Natural killer cell (primary cell): Measurements from ENCODE around the gene MUC4. TPM values are rescaled to one million over a fixed set of nuclear protein-coding genes. Genes with fewer than 3 reads are reported as not detected.

ENCODE experiments used
- ATAC-seq, 3 donors: fragments of 150-1000 bp in 2 of 3; fragments of 200-7000 bp in 1 of 3; cut with Tn5 transposase; 1 replicate in 1 of 3; 2 replicates in 2 of 3; pipeline ENCODE4 v1.10.0; 2021; ENCODE audit warnings: mild to moderate bottlenecking in 2 of 3, moderate library complexity in 2 of 3
- DNase-seq, 2 donors: peaks; one replicate each; pipeline versions ENCODE4 v3.0.0 to v3.0.0-alpha.2; 2013 to 2021; ENCODE audit warnings: mixed read lengths in 1 of 2
- H3K27ac ChIP-seq: one replicate; pipeline ENCODE4 v1.5.1; 2013; ENCODE audit warnings: mild to moderate bottlenecking, low read length
- H3K27me3 ChIP-seq: one replicate; pipeline ENCODE4 v1.6.1; 2013; ENCODE audit warnings: low read length; ENCODE audit not compliant: control insufficient read depth, insufficient read depth
- H3K36me3 ChIP-seq: one replicate; pipeline ENCODE4 v1.6.1; 2013; ENCODE audit warnings: low read length; ENCODE audit not compliant: control insufficient read depth, insufficient read depth
- H3K4me1 ChIP-seq: one replicate; pipeline ENCODE4 v1.6.1; 2013; ENCODE audit warnings: low read length; ENCODE audit not compliant: control insufficient read depth, insufficient read depth
- H3K4me3 ChIP-seq: one replicate; pipeline ENCODE4 v1.5.1; 2013; ENCODE audit warnings: low read length
- H3K9me3 ChIP-seq: one replicate; pipeline ENCODE4 v1.6.1; 2013; ENCODE audit warnings: low read length; ENCODE audit not compliant: control insufficient read depth, insufficient read depth
- H3K27ac Mint-ChIP-seq, 2 donors: one replicate each; pipeline ENCODE4 v1.8.0; 2022; ENCODE audit warnings: mild to moderate bottlenecking in 2 of 2, mixed read lengths in 2 of 2, moderate library complexity in 1 of 2
- H3K27me3 Mint-ChIP-seq, 2 donors: one replicate each; pipeline ENCODE4 v1.8.0; 2022; ENCODE audit warnings: low read depth in 2 of 2, mixed read lengths in 2 of 2
- H3K36me3 Mint-ChIP-seq: one replicate; pipeline ENCODE4 v1.8.0; 2022; ENCODE audit warnings: mixed read lengths
- H3K4me1 Mint-ChIP-seq, 2 donors: one replicate each; pipeline ENCODE4 v1.8.0; 2022; ENCODE audit warnings: mixed read lengths in 2 of 2
- H3K4me3 Mint-ChIP-seq: one replicate; pipeline ENCODE4 v1.8.0; 2022; ENCODE audit warnings: mild to moderate bottlenecking, moderate library complexity, mixed read lengths
- H3K9me3 Mint-ChIP-seq, 2 donors: one replicate each; pipeline ENCODE4 v1.8.0; 2022; ENCODE audit warnings: mixed read lengths in 2 of 2
- WGBS: methylation state at CpG from one replicate; pipeline ENCODE4 v1.1.7; 2013; ENCODE audit warnings: missing lambda C conversion rate; ENCODE audit not compliant: insufficient coverage; 5-methylcytosine and 5-hydroxymethylcytosine counted together
- intact Hi-C: fragments of 100-400 bp; cut with micrococcal nuclease; formaldehyde crosslinking; loops from one replicate; pipeline ENCODE4 v1.14.2; 2022
- total RNA-seq, 4 donors: library from RNA; stranded (reverse); fragments of 120-200 nt in 1 of 4; gene quantifications; one replicate each; pipeline versions ENCODE4 v1.2.3 to v1.2.4, GENCODE V29; 2013 to 2022
- TF ChIP-seq, protein P1 (sequence below): fragments of 200-600 bp; IDR thresholded peaks from one replicate; pipeline ENCODE4 v1.8.0; 2022; ENCODE audit warnings: antibody characterized with exemption

The MUC4 gene
- total RNA-seq, 3 donors from 2014 or later (not counting 1 experiment from before 2014, with no cell fraction given) = 0.05 to 1.7 (median 0.38) TPM

DNA sequence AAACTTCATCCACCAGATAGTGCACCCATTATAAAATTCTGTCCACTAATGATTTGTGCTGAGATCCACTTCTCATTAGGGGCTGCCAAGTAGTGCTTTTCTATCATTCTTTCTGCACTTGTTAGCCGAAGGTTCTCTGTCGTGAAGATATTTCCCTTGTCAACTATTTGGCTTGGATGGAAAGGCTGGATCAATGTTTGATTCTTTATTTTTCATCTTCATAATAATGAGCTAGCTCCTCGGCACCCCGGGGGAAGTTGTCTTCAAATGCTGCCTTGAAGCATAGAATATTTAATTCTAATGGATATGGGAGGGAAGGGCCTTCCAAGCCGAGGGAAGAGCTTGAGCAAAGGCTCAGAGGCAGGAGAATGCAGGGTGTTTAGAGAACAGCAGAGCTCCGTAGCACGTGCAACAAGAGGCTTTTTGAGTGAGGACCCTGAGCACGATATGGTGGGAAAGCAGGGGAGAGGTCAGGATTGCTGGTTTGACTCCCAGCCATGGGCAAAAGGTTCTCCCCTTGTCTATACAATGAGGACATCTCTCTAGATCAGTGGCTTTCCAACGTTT lies 107.2 kb downstream of the MUC4 start:
- DNase-seq = no peak
- no peak overlapping the region for H3K27ac Mint-ChIP-seq

GRCh38 chr3:195703776-195704175 lies 108.0 kb downstream of the MUC4 start:
- peaks cover 2 to 5% of the 10 kb centered on the region in 2 donors for H3K4me1 Mint-ChIP-seq
- H3K36me3 ChIP-seq = peaks cover 9% of the 10 kb centered on the region
- H3K27ac ChIP-seq = no peak overlapping the region
- H3K9me3 ChIP-seq = no peaks in the 10 kb centered on the region
- no peak overlapping the region for H3K4me3 ChIP-seq
- intact Hi-C loops = no loop called here
- TF ChIP-seq, protein P1, sequence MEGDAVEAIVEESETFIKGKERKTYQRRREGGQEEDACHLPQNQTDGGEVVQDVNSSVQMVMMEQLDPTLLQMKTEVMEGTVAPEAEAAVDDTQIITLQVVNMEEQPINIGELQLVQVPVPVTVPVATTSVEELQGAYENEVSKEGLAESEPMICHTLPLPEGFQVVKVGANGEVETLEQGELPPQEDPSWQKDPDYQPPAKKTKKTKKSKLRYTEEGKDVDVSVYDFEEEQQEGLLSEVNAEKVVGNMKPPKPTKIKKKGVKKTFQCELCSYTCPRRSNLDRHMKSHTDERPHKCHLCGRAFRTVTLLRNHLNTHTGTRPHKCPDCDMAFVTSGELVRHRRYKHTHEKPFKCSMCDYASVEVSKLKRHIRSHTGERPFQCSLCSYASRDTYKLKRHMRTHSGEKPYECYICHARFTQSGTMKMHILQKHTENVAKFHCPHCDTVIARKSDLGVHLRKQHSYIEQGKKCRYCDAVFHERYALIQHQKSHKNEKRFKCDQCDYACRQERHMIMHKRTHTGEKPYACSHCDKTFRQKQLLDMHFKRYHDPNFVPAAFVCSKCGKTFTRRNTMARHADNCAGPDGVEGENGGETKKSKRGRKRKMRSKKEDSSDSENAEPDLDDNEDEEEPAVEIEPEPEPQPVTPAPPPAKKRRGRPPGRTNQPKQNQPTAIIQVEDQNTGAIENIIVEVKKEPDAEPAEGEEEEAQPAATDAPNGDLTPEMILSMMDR = no peak
- H3K36me3 Mint-ChIP-seq = peaks cover under 1% of the 10 kb centered on the region
- DNase-seq = no peak
- no peaks in the 10 kb centered on the region for H3K27me3 Mint-ChIP-seq
- H3K27ac Mint-ChIP-seq = no peak overlapping the region
- no peak for ATAC-seq
- WGBS = 94% methylated on average over 5 of the region's 5 CpGs
- no peaks in the 10 kb centered on the region for H3K27me3 ChIP-seq
- H3K4me3 Mint-ChIP-seq = no peak overlapping the region
- H3K4me1 ChIP-seq = no peaks in the 10 kb centered on the region
- no peaks in the 10 kb centered on the region for H3K9me3 Mint-ChIP-seq

More for the DNA sequence above, 107.2 kb downstream of the MUC4 start:
- H3K4me1 ChIP-seq = no peaks in the 10 kb centered on the region
- WGBS = 75% methylated on average over 9 of the region's 9 CpGs
- Mint-ChIP-seq H3K4me1 (peaks cover 0 to 5% of the 10 kb centered on the region in 2 donors), H3K36me3 (peaks cover 7% of the 10 kb centered on the region), H3K9me3 (no peaks in the 10 kb centered on the region), H3K4me3 (no peak overlapping the region), H3K27me3 (no peaks in the 10 kb centered on the region)
- no peaks in the 10 kb centered on the region for H3K27me3 ChIP-seq
- no peaks in the 10 kb centered on the region for H3K9me3 ChIP-seq
- TF ChIP-seq, protein P1 = no peak
- no peak for ATAC-seq
- no peak overlapping the region for H3K4me3 ChIP-seq
- peaks cover 10% of the 10 kb centered on the region for H3K36me3 ChIP-seq
- no peak overlapping the region for H3K27ac ChIP-seq
- intact Hi-C loops = no loop called here

DNA sequence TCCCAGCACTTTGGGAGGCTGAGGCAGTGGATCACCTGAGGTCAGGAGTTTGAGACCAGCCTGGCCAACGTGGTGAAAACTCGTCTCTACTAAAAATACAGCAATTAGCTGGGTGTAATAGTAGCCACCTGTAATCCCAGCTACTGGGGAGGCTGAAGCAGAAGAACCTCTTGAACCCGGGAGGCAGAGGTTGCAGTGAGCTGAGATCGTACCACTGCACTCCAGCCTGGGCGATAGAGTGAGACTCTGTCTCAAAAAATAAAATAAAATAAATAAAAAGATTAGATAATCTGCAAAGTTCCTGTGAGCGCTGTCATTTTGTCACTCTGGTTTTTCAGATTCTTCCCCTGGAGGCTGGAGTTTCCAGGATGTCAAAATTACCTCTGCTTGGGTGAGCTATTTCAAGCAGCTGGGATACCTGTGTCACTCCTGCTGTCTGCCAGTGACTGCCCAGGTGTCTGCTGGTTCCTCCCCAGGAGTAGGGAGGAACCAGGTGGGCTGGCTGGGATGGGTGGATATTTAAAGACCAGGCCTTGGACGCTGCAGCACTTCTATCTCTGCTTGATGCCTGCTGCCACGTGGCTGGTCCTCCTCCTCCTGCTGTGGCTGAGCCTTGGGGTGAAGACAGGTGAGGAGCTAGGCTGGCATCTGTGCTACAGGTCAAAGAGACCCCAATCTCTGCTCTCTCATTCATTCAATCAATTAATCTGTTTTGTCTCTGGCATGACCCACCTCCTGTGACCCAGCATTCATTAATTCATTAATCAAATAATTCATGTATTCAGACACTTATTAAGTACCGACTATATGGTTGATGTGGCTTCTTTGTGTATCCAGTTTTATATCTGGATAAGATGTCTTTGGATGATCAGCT lies 110.5 kb downstream of the MUC4 start:
- Mint-ChIP-seq H3K4me3 (no peak overlapping the region), H3K36me3 (no peaks in the 10 kb centered on the region), H3K9me3 (no peaks in the 10 kb centered on the region), H3K4me1 (peaks cover 4 to 10% of the 10 kb centered on the region in 2 donors), H3K27ac (no peak overlapping the region), H3K27me3 (no peaks in the 10 kb centered on the region)
- H3K36me3 ChIP-seq = peaks cover 10% of the 10 kb centered on the region
- H3K9me3 ChIP-seq = no peaks in the 10 kb centered on the region
- ATAC-seq = no peak
- no peaks in the 10 kb centered on the region for H3K27me3 ChIP-seq
- no peaks in the 10 kb centered on the region for H3K4me1 ChIP-seq
- no peak for DNase-seq
- intact Hi-C loops = no loop called here
- 89% methylated on average over 9 of the region's 9 CpGs for WGBS
- H3K27ac ChIP-seq = no peak overlapping the region
- TF ChIP-seq, protein P1 = no peak
- no peak overlapping the region for H3K4me3 ChIP-seq
